Hepatocyte (in vitro differentiated cells): ENCODE data around the gene OR5K2.

ENCODE experiments used
- EZH2phosphoT487 ChIP-seq: fragments of 200-600 bp; sonication (generic); IDR thresholded peaks from one replicate; pipeline ENCODE4 v1.6.1; 2018; ENCODE audit warnings: antibody characterized with exemption, mild to moderate bottlenecking, low read depth, moderate library complexity; ENCODE audit not compliant: unreplicated experiment, severe bottlenecking
- TF ChIP-seq, protein P1 (sequence below): fragments of 200-600 bp; sonication (generic); IDR thresholded peaks from 2 replicates; pipeline ENCODE4 v1.5.1; 2016; ENCODE audit warnings: antibody characterized with exemption, mild to moderate bottlenecking; ENCODE audit not compliant: poor library complexity

DNA sequence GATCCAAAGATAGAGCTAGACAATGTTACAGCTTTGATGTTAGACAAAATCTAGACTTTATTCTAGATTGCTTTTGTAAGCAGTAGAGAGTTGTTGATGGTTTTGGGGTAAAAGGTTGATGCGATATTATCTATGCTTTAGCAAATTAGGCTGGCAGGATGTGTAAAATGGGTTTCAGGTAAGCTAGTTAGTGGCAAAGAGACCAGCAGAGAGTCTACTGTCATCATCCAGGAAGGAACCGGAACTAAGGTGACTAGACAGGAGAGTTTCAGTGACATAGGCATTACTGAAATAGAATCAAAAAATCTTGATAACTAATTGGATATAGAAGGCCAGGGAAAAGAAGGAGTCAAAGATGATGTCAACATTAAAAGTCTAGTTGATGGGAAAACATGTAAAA, 11.1 kb downstream of the OR5K2 start:
- TF ChIP-seq, protein P1, sequence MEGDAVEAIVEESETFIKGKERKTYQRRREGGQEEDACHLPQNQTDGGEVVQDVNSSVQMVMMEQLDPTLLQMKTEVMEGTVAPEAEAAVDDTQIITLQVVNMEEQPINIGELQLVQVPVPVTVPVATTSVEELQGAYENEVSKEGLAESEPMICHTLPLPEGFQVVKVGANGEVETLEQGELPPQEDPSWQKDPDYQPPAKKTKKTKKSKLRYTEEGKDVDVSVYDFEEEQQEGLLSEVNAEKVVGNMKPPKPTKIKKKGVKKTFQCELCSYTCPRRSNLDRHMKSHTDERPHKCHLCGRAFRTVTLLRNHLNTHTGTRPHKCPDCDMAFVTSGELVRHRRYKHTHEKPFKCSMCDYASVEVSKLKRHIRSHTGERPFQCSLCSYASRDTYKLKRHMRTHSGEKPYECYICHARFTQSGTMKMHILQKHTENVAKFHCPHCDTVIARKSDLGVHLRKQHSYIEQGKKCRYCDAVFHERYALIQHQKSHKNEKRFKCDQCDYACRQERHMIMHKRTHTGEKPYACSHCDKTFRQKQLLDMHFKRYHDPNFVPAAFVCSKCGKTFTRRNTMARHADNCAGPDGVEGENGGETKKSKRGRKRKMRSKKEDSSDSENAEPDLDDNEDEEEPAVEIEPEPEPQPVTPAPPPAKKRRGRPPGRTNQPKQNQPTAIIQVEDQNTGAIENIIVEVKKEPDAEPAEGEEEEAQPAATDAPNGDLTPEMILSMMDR = no peak
- TF ChIP-seq EZH2phosphoT487 = no peak
